ENCODE measurements around the gene MORN1. TPM values are rescaled to one million over a fixed set of nuclear protein-coding genes. Genes with fewer than 3 reads are reported as not detected.

The MORN1 gene
- total RNA-seq, 2 donors from 2014 or later = 7.0 to 8.4 TPM

DNA sequence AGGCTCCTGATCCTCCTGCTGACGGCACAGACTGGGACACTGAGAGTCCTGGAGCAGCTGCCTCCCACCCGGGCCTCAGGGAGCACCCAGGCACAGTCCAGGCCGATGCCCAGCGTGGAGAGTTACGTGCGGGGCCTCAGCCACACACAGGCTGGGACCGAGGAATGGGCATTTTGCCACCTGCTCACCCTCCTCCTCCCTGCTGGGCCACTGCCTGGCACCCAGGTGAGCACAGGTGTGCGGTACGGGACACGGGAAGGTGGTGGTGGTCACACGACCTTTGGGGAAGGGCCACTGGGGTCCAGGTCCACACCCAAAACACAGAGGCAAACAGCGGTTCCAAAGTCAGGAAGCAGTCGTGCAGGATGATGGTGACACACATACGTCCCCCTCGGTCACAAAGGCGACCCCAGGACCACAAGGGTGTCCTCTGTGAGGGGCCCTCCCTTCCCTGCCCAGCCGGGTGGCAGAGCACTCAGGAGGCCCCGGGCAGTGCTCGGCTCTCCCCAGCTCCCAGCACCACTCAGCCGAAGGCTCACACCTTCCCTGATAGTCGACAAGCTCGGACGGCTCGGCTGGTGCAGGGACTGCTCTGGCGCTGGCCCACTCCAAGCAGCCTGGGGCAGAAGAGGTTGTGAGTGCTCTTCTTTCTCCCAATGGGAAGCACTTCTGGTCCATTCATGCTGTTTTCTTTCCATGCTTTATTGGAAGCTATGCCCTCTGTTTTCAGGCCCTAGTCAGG is 14.3 kb downstream of the MORN1 start:
- Mint-ChIP-seq H3K36me3 (ENCODE audit: low read depth) (no peaks in the 10 kb centered on the region), H3K4me3 (no peak overlapping the region), H3K27me3 (no peaks in the 10 kb centered on the region), H3K4me1 (no peaks in the 10 kb centered on the region), H3K27ac (no peak overlapping the region)
- ATAC-seq (no peak), DNase-seq (no peak)
- no peaks in the 10 kb centered on the region for H3K9me3 ChIP-seq (ENCODE audit: control insufficient read depth, low read length, poor library complexity, severe bottlenecking)

DNA sequence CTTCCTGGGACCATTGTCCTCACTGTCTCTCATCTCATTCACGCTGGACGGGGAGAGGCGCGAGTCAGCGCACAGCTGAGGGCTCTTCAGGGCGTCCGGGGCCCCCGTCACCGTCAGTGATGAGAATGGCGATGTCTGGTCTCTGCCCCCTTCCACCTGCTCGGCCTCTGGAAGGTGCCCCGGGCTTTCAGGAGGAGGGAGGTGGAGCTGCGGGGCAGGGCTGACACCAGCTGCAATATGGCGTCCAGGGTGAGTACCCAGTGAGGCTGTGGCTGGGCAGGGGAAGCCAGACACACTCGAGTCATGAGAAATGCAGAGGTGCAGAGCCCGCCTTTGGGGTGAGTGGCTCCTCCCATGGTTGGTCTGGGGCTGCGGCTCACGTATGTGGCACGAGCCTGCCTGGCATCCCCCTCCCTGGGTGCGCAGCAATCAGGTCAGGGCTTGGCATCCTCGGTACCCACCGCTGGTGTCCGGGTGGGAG is 15.1 kb downstream of the MORN1 start:
- ATAC-seq = no peak
- Mint-ChIP-seq H3K4me1 (no peaks in the 10 kb centered on the region), H3K36me3 (ENCODE audit: low read depth) (no peaks in the 10 kb centered on the region), H3K4me3 (no peak overlapping the region), H3K27me3 (no peaks in the 10 kb centered on the region), H3K27ac (no peak overlapping the region)
- H3K9me3 ChIP-seq (ENCODE audit: control insufficient read depth, low read length, poor library complexity, severe bottlenecking) = no peaks in the 10 kb centered on the region
- DNase-seq = peak in 1 of 3 donors; percentile 9

DNA sequence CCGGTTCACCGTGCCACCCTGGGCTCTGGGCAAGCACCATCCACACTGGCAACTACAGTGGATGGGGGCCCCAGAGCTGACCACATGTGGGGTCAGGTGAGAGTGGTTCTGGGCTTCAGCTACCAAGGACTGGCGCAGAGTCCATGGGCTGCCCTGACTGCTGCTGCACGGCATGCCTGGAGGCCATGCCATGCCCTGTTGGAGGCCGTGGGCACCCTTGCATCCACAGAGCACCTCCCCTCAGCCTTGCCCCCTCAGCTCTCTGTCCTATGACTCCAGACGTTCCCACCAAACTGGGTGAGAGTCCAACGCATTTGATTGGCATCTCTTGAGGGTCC is 15.5 kb downstream of the MORN1 start:
- Mint-ChIP-seq H3K4me3 (no peak overlapping the region), H3K27me3 (no peaks in the 10 kb centered on the region), H3K4me1 (no peaks in the 10 kb centered on the region), H3K36me3 (ENCODE audit: low read depth) (no peaks in the 10 kb centered on the region), H3K27ac (no peak overlapping the region)
- no peaks in the 10 kb centered on the region for H3K9me3 ChIP-seq (ENCODE audit: control insufficient read depth, low read length, poor library complexity, severe bottlenecking)
- peak in 1 of 3 donors; percentile 3 for DNase-seq
- ATAC-seq = no peak

DNA sequence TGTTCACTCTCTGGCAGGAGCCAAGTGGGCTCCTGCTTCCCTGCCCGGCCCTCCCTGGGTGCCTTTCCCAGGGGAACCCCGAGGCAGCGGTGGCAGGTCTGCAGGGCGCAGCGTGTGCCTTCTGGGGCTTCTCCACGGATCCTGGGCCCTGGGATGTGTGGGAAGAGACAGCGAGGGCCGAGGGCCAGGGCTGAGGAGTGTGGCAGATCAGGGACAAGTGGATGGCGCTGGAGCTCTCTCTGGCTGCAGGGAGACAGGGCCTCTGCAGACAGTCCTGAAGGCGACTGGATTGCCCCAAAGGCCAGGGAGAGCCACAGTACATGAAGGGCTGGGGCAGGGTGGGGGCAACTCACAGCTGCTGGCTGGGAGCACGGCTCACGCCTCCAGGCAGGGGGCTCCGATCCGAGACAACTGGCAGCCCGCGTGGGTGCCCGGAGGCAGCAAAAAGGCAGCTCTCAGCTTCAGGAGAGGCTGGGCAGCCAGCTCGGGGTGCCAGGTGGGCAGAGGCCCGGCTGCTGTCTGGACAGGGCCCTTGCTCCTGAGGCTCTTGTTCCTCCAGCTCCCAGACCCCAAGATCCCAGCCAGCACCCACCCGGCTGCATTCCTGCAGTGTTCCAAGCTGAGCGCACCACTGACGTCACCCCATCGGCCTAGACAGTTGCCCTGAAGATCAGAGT is 16.0 kb downstream of the MORN1 start:
- H3K4me1 Mint-ChIP-seq = no peaks in the 10 kb centered on the region
- H3K9me3 ChIP-seq (ENCODE audit: control insufficient read depth, low read length, poor library complexity, severe bottlenecking) = no peaks in the 10 kb centered on the region
- H3K36me3 Mint-ChIP-seq (ENCODE audit: low read depth) = no peaks in the 10 kb centered on the region
- no peaks in the 10 kb centered on the region for H3K27me3 Mint-ChIP-seq
- H3K27ac Mint-ChIP-seq = no peak overlapping the region
- no peak for ATAC-seq
- peak in 1 of 3 donors; percentile 7 for DNase-seq
- no peak overlapping the region for H3K4me3 Mint-ChIP-seq

DNA sequence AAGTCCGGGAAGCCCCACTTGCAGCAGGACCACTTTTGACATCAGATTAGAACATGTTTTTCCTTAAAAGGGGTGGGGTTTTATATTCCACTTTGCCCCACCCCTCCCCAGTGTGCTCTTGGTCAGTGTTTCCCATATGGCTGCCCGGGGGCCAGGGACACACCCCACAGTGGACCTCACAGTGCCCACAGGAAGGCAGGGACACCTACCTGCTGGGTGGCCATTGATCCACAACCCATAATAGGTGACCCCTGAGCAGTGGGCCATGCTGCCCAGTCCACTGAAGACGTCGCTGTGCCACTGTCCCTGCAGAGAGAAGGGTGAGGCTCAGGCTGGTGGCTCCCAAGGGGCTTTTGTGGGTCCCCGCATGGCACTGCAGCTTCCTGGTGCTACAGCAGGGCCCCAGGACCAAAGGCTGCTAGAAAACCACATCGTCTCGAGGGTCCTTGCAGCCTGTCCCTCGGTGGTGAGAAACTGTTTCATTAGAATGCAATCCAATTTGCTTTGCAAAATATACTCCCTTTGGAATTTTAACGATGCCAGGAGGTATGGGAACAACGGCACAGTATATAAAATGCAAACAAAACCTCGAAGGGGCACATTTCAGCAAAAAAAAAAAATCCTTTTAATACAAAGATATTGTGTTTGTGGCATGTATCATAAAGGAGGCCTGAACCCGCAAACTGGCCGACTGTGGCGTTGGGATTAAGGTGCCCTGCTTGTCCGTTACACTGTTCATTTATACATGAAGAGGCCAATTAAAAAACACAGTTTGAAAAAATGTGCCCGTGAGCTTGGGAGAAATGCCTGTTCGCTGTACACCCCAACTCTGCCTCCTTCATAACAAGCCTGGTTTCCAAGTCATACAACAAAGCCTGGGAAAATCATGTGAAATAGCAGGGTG is 16.9 kb downstream of the MORN1 start:
- Mint-ChIP-seq H3K36me3 (ENCODE audit: low read depth) (no peaks in the 10 kb centered on the region), H3K4me1 (no peaks in the 10 kb centered on the region), H3K27ac (no peak overlapping the region), H3K27me3 (no peaks in the 10 kb centered on the region), H3K4me3 (no peak overlapping the region)
- no peaks in the 10 kb centered on the region for H3K9me3 ChIP-seq (ENCODE audit: control insufficient read depth, low read length, poor library complexity, severe bottlenecking)
- DNase-seq = peak in 1 of 3 donors; percentile 8
- no peak for ATAC-seq

DNA sequence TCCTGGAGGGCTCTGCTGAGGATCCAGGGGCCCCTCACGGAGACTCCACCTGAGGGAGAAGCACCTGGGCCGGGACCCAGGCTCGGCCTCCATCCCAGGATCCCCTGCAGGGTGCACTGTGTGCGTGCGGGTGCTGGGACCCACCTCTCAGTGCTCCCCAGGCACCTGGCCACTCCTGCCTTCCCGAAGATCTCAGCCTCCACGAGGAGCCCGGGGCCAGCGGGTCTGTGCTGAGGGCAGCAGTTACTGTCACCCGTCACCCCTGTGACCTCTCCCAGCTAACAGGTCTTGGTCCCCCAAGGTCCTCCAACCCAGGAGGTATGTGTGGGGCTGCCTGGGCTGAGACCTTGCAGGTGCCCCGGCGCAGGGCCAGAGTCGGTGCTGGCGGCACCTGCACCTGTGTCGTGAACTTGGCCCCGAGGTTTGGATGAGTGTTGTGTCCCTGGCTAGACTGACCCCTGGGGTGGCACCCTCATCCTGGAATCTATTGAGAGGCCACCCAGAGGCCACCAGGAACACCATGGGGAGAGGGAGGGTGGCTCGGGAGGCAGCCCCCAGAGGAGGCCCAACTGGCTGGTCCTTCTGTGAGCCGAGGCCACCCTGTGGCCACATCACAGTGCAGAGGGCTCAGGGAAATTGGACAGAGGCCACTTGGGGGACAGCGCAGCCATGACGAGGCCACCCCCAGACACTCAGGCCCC is 17.7 kb downstream of the MORN1 start:
- H3K4me1 Mint-ChIP-seq = no peaks in the 10 kb centered on the region
- H3K4me3 Mint-ChIP-seq = no peak overlapping the region

DNA sequence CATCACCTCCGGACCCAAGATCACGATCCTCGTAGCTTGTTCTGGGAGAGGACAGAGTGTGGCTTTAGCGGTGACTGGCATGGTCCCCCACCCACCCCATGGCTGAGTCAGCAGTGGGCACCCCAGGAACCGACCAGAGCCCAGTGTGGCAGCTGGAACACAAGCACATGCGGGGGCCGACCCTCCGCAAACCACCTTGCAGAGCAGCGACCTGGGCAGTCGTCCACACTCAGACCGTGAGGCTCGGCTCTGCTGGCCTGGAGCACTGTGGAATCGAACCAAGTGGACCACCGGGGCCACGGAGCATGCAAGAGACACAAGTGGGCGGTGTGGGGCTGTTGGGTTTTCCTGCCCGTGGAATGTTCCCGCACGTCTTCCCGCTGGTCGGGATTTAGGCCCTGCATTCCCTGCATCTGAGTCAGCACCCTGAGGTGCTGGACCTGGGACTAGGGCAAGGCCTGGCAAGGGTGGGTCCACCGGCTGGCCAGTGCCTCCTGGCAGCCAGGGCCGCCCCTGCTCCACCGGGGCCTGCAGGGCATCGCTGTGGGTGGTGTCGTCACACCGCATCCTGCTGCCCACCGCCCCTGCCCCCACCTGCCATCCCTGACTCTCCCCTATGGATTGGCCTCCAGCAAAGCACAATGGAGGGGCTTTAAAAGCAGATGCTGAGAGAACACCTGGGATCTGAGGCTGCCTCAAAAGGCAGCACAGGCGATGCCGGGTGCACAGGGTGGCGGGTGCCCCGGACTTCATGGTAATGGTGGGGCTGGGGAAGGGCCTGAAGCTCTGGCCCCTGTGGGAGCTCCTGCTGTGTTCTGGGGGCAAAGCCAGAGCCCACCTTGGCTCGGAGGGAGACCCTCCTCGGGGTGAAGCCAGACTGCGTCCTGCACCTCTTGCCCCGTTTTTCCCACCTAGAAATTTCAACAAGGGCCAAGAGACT is 18.5 kb downstream of the MORN1 start:
- DNase-seq = peak in 1 of 3 donors; percentile 6
- no peaks in the 10 kb centered on the region for H3K36me3 Mint-ChIP-seq (ENCODE audit: low read depth)
- H3K9me3 ChIP-seq (ENCODE audit: control insufficient read depth, low read length, poor library complexity, severe bottlenecking) = no peaks in the 10 kb centered on the region
- H3K4me1 Mint-ChIP-seq = no peaks in the 10 kb centered on the region
- no peaks in the 10 kb centered on the region for H3K27me3 Mint-ChIP-seq
- no peak for ATAC-seq
- H3K4me3 Mint-ChIP-seq = no peak overlapping the region
- no peak overlapping the region for H3K27ac Mint-ChIP-seq

More for the DNA sequence above, 17.7 kb downstream of the MORN1 start:
- H3K27me3 Mint-ChIP-seq = no peaks in the 10 kb centered on the region
- DNase-seq (peak in 1 of 3 donors; percentile 6), ATAC-seq (no peak)
- H3K36me3 Mint-ChIP-seq (ENCODE audit: low read depth) = no peaks in the 10 kb centered on the region
- H3K9me3 ChIP-seq (ENCODE audit: control insufficient read depth, low read length, poor library complexity, severe bottlenecking) = no peaks in the 10 kb centered on the region
- no peak overlapping the region for H3K27ac Mint-ChIP-seq

DNA sequence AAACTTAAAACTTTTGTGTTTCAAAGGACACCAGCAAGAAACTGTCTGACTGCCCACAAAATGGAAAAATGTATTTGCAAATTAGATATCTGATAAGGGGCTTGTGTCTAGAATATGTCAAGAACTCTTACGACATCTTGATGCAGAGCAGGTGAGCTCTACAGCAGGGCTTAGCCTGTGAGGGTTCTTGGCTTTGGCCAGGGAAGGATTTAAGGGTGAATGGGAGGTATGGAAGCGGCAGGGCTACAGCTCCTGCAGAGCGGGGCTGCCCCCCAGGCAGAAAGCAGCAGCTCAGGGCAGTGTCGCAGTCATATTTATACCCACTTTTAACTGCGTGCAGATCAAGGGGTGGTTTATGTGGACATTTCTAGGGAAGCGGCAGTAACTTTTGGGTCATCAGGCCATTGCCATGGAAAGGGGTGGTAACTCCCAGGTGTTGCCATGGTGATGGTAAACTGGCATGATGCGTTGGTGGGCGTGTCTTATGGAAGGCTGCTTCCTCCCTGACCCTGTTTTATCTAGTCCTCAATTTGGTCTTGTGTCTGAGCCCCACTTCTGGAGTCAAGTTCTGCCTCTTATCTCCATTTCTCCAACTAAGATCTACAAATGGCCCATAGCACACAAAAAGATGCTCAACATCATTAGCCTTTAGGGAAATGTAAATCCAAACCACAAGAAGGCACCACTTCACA is 23.2 kb downstream of the MORN1 start:
- no peak overlapping the region for H3K4me3 Mint-ChIP-seq
- H3K9me3 ChIP-seq (ENCODE audit: control insufficient read depth, low read length, poor library complexity, severe bottlenecking) = no peaks in the 10 kb centered on the region
- no peaks in the 10 kb centered on the region for H3K36me3 Mint-ChIP-seq (ENCODE audit: low read depth)
- no peaks in the 10 kb centered on the region for H3K27me3 Mint-ChIP-seq
- no peak overlapping the region for H3K27ac Mint-ChIP-seq
- H3K4me1 Mint-ChIP-seq = no peaks in the 10 kb centered on the region
- no peak for ATAC-seq
- no peak for DNase-seq

DNA sequence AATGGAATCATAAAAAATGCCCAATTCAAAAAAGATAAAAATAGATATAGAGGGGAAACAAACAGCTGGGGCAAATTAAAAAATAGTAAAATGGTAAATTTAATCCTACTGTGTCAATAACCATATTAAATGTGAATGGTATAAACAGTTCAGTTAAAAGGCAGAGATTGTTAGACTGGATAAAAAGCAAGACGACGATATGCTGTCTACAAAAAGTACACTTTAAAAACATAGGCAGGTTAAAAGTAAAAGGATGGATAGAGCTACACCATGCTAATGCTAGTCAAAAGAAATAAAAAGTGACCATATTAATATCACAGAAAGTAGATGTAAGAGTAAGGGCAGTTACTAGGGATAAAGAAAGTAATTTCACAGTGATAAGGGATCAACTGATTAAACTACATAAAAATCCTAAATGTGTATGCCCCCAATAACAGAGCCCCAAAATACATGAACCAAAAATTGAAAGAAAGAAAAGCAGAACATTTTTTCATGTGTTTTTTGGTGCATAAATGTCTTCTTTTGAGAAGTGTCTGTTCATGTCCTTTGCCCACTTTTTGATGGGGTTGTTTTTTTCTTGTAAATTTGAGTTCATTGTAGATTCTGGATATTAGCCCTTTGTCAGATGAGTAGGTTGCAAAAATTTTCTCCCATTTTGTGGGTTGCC is 27.4 kb downstream of the MORN1 start:
- Mint-ChIP-seq H3K27me3 (no peaks in the 10 kb centered on the region), H3K4me1 (peaks cover 3% of the 10 kb centered on the region), H3K27ac (no peak overlapping the region), H3K36me3 (ENCODE audit: low read depth) (peaks cover 2% of the 10 kb centered on the region), H3K4me3 (no peak overlapping the region)
- no peak for ATAC-seq
- DNase-seq = no peak
- no peaks in the 10 kb centered on the region for H3K9me3 ChIP-seq (ENCODE audit: control insufficient read depth, low read length, poor library complexity, severe bottlenecking)

DNA sequence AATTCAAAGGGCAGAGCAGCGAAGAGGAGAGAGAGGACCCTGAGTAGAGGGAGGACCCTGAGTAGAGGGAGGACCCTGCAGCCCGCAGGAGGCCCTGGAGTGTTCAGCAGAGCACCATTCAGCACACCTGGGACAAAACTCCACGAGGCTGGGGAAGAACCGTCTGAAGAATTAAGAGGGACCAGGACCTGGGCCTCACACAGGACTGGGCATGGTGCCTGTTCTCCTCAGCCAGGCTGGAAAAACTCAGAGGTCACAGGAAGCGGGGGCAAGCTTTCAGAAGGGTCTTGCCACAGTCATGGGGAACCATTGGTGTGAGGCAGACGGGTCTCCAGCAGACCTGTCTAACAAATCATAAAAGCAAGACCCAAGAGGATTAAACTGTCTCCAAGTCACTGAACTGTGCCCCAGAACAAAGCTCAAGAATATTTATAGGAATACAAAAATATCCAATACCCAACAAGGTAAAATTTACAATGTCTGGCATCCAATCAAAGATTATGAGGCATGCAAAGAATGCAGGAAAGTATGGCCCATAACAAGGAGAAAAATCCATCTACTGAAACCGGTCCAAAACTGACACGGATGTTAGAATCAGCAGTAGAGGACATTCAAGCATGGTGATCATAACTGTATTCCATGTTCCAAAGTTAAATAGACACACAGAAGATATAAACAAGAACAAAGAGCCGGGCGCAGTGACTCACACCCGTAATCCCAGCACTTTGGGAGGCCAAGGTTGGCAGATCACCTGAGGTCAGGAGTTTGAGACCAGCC is 30.6 kb downstream of the MORN1 start:
- Mint-ChIP-seq H3K4me3 (no peak overlapping the region), H3K27me3 (no peaks in the 10 kb centered on the region), H3K36me3 (ENCODE audit: low read depth) (peaks cover 2% of the 10 kb centered on the region), H3K4me1 (peaks cover 3% of the 10 kb centered on the region), H3K27ac (no peak overlapping the region)
- DNase-seq (no peak), ATAC-seq (no peak)
- no peaks in the 10 kb centered on the region for H3K9me3 ChIP-seq (ENCODE audit: control insufficient read depth, low read length, poor library complexity, severe bottlenecking)

Data from T-helper 17 cell (primary cell).